Common myeloid progenitor, CD34-positive (primary cell): Measurements from ENCODE around the gene INO80E.

Experiments used
- CTCF ChIA-PET: fragments of 350-600 bp; sonication (Branson Sonifier 250); formaldehyde crosslinking; loops from one replicate; lab custom pipeline; 2021; ENCODE audit warnings: antibody characterized with exemption; lab: Charles Lee
- POLR2A ChIA-PET: fragments of 350-600 bp; sonication (Branson Sonifier 250); formaldehyde crosslinking; loops from one replicate; lab custom pipeline; 2021; ENCODE audit warnings: antibody characterized with exemption; lab: Charles Lee
- DNase-seq, 3 donors: peaks; one replicate each; pipeline versions ENCODE4 v3.0.0 to v3.0.0-alpha.2; 2013
- H3K27ac ChIP-seq, 2 experiments: 1 replicate in 1 of 2; 2 replicates in 1 of 2; pipeline ENCODE4 v1.7.0; 2013; ENCODE audit warnings: inconsistent platforms in 2 of 2, low read length in 2 of 2, mild to moderate bottlenecking in 2 of 2, low read depth in 1 of 2, moderate library complexity in 1 of 2; ENCODE audit not compliant: severe bottlenecking in 2 of 2, insufficient read depth in 1 of 2, poor library complexity in 1 of 2
- H3K27me3 ChIP-seq, 5 experiments: replicated peaks in 2 of 5; 1 replicate in 3 of 5; 2 replicates in 2 of 5; pipeline versions ENCODE4 v1.6.1 to v1.7.0; 2013; ENCODE audit warnings: low read length in 4 of 5, mild to moderate bottlenecking in 2 of 5, moderate library complexity in 2 of 5, inconsistent platforms in 1 of 5; ENCODE audit not compliant: insufficient read depth in 5 of 5, control insufficient read depth in 4 of 5
- H3K36me3 ChIP-seq, 4 experiments: 1 replicate in 2 of 4; 2 replicates in 2 of 4; pipeline versions ENCODE4 v1.6.1 to v1.7.0; 2013; ENCODE audit warnings: low read length in 3 of 4, control low read depth in 1 of 4, mild to moderate bottlenecking in 1 of 4; ENCODE audit not compliant: control insufficient read depth in 4 of 4, insufficient read depth in 4 of 4
- H3K4me1 ChIP-seq, 4 experiments: 1 replicate in 3 of 4; 2 replicates in 1 of 4; pipeline versions ENCODE4 v1.6.1 to v1.7.1; 2013; ENCODE audit warnings: low read length in 3 of 4, mild to moderate bottlenecking in 3 of 4, control low read depth in 1 of 4, inconsistent platforms in 1 of 4, moderate library complexity in 1 of 4; ENCODE audit not compliant: control insufficient read depth in 4 of 4, insufficient read depth in 4 of 4; ENCODE audit errors: control extremely low read depth in 1 of 4
- H3K4me3 ChIP-seq, 7 experiments: 1 replicate in 4 of 7; 2 replicates in 3 of 7; pipeline versions ENCODE4 v1.5.1 to v1.7.0; 2013; ENCODE audit warnings: mild to moderate bottlenecking in 7 of 7, low read length in 6 of 7, moderate library complexity in 6 of 7, inconsistent platforms in 2 of 7, low read depth in 2 of 7, control low read depth in 1 of 7; ENCODE audit not compliant: insufficient read depth in 4 of 7, control insufficient read depth in 1 of 7; ENCODE audit errors: extremely low read depth in 1 of 7
- H3K9me3 ChIP-seq, 5 experiments: 1 replicate in 4 of 5; 2 replicates in 1 of 5; pipeline versions ENCODE4 v1.6.1 to v1.7.1; 2013; ENCODE audit warnings: low read length in 4 of 5, mild to moderate bottlenecking in 2 of 5, inconsistent platforms in 1 of 5, low read depth in 1 of 5, moderate library complexity in 1 of 5; ENCODE audit not compliant: control insufficient read depth in 4 of 5, insufficient read depth in 2 of 5; ENCODE audit errors: control extremely low read depth in 1 of 5
- WGBS: methylation state at CpG from one replicate; pipeline ENCODE4 v1.1.5; 2013; ENCODE audit not compliant: insufficient coverage; 5-methylcytosine and 5-hydroxymethylcytosine counted together

Gene INO80E

GRCh38 chr16:29984137-29984763, 11.8 kb upstream of the INO80E start:
- POLR2A ChIA-PET, result no interaction called here
- Histone ChIP-seq H3K27me3 (no peaks in the 10 kb centered on the region), H3K4me1 (no peaks in the 10 kb centered on the region), H3K4me3 (no peak overlapping the region), H3K9me3 (no peaks in the 10 kb centered on the region), H3K36me3 (peaks cover 16 to 100% (median 84%) of the 10 kb centered on the region in 4 experiments), H3K27ac (no peak overlapping the region)
- CTCF ChIA-PET, result no interaction called here
- DNase-seq, result no peak
- 100% methylated on average over 6 of the region's 6 CpGs for WGBS

- Histone ChIP-seq H3K36me3 (peaks cover 15 to 100% (median 81%) of the 10 kb centered on the region in 4 experiments), H3K4me3 (no peak overlapping the region), H3K9me3 (no peaks in the 10 kb centered on the region), H3K27ac (peak overlapping the region in 1 of 2 experiments; percentile 1), H3K4me1 (no peaks in the 10 kb centered on the region), H3K27me3 (no peaks in the 10 kb centered on the region)
- DNase-seq, result no peak
- 94% methylated on average over 2 of the region's 5 CpGs for WGBS
- CTCF ChIA-PET, result interaction anchor here (1.5 kb wide), 1 partner anchor 10 kb away, joined by 4 read pairs; no protein-coding TSS in a partner anchor
- POLR2A ChIA-PET, result no interaction called here
These were observed 11.3 kb upstream of the INO80E start for GRCh38 chr16:29984764-29985147.

GRCh38 chr16:29985271-29985811, 10.7 kb upstream of the INO80E start:
- H3K36me3 ChIP-seq, result peaks cover 12 to 100% (median 78%) of the 10 kb centered on the region in 4 experiments
- no peaks in the 10 kb centered on the region for H3K27me3 ChIP-seq
- H3K9me3 ChIP-seq, result no peaks in the 10 kb centered on the region
- H3K4me1 ChIP-seq, result no peaks in the 10 kb centered on the region
- CTCF ChIA-PET, result interaction anchor here (0.7 to 1.5 kb wide), 3 partner anchors 10 to 70 kb away, joined by 3 to 4 read pairs (median 3); no protein-coding TSS in a partner anchor
- POLR2A ChIA-PET, result no interaction called here
- H3K27ac ChIP-seq, result no peak overlapping the region
- WGBS, result 98% methylated on average over 26 of the region's 28 CpGs
- DNase-seq, result no peak
- no peak overlapping the region for H3K4me3 ChIP-seq

GRCh38 chr16:29986231-29986630, 9.8 kb upstream of the INO80E start:
- H3K4me1 ChIP-seq, result no peaks in the 10 kb centered on the region
- 100% methylated on average over 19 of the region's 20 CpGs for WGBS
- H3K27me3 ChIP-seq, result no peaks in the 10 kb centered on the region
- no peak for DNase-seq
- no peak overlapping the region for H3K27ac ChIP-seq
- POLR2A ChIA-PET, result no interaction called here
- peaks cover 12 to 99% (median 75%) of the 10 kb centered on the region in 4 experiments for H3K36me3 ChIP-seq
- CTCF ChIA-PET, result interaction anchor here (0.6 to 1.5 kb wide), 6 partner anchors 9 to 69 kb away, joined by 3 to 5 read pairs (median 3); no protein-coding TSS in a partner anchor
- H3K4me3 ChIP-seq, result no peak overlapping the region
- H3K9me3 ChIP-seq, result no peaks in the 10 kb centered on the region

- H3K27me3 ChIP-seq, result no peaks in the 10 kb centered on the region
- ChIA-PET POLR2A (no interaction called here), CTCF (interaction anchor here (1.1 to 1.5 kb wide), 3 partner anchors 9 to 20 kb away, joined by 3 to 5 read pairs (median 4); no protein-coding TSS in a partner anchor)
- peaks cover 16 to 99% (median 77%) of the 10 kb centered on the region in 4 experiments for H3K36me3 ChIP-seq
- no peaks in the 10 kb centered on the region for H3K4me1 ChIP-seq
- H3K27ac ChIP-seq, result no peak overlapping the region
- DNase-seq, result no peak
- H3K9me3 ChIP-seq, result no peaks in the 10 kb centered on the region
- 100% methylated on average over 2 of the region's 5 CpGs for WGBS
- H3K4me3 ChIP-seq, result no peak overlapping the region
These were observed 9.1 kb upstream of the INO80E start for GRCh38 chr16:29986931-29987330.

GRCh38 chr16:29987371-29988085, 8.5 kb upstream of the INO80E start:
- Histone ChIP-seq H3K4me3 (no peak overlapping the region), H3K4me1 (no peaks in the 10 kb centered on the region), H3K9me3 (no peaks in the 10 kb centered on the region), H3K36me3 (peaks cover 18 to 99% (median 77%) of the 10 kb centered on the region in 4 experiments), H3K27me3 (no peaks in the 10 kb centered on the region), H3K27ac (no peak overlapping the region)
- ChIA-PET CTCF (interaction anchor here (1.1 to 1.5 kb wide), 3 partner anchors 10 to 19 kb away, joined by 3 to 5 read pairs (median 4); no protein-coding TSS in a partner anchor), POLR2A (no interaction called here)
- 99% methylated on average over 28 of the region's 35 CpGs for WGBS
- DNase-seq, result no peak
